ENCODE measurements around the gene TADA3.
A peak's percentile ranks its signal among the peaks of the same experiment; 100 is the strongest.
"Not testable (repeated sequence)": the region's sequence is repeated elsewhere in the genome, so short reads cannot be mapped to it uniquely, and the experiment has no call there.

Gene TADA3

DNA sequence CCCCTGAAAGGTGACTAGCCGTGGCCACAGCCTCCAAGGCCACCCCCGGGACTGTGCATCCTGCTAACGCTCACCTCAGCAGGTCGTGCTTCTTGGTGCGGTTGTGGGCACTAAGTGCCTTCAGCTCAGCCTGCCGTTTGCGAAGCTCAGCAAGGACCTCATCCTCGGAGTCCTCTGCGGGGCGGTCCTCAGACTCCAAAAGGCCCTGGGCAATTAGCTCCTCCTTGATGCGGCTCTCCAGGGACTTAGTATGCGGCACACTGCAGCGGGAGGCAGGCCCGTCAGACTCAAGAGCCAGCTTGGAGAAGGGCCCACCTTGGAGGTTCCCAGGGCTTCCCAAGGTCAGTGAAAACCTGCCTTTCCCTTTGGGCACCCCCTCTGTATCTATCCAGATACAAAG, 8.3 kb downstream of the TADA3 start:
- DNase-seq (ENCODE audit: low spot score) = no peak

DNA sequence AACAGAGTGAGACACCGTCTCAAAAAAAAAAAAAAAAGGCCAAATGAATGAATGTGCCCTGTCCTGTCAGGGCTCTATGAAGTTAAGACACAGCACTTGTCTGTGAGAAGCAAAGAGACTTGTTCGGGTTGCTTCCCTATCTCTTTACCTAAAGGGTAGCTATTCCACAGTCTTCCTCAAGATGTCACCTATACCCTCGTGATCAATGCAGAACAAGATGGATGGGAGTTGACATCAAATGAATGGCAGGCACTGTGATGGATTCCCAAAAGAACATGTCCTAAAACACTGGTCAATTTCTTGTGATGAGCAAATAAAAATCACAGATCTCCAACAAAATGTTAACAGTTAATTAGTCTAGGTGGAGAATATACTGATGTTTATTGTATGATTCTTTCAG, 9.5 kb downstream of the TADA3 start:
- no peak for DNase-seq (ENCODE audit: low spot score)

DNA sequence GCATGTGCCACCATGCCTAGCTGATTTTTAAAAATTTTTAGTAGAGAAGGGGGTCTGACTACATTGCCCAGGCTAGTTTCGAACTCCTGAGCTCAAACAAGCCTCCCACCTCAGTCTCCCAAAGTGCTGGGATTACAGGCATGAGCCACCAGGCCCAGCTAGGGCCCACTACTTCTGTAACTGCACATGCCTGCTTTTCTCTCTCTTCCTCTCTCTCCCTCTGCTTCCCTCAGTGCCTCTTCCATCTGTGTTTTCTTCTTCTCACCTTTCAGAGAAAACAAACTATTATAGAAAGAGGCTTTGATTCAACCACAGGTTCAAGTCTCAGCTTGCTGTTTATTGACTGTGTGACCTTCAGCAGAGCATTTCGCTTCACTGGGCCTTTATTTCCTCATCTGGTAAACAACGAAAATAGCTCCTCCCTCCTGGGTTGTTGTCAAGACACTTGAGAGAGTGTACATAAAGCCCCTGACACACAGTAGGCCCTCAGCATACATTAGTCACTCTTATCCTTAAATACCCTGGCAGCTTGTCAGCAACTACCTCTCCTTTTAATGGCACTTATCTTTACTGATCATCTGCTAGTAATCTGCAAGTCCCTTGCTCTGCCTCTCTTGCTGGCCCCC, 10.2 kb downstream of the TADA3 start:
- no peak for DNase-seq (ENCODE audit: low spot score)

DNA sequence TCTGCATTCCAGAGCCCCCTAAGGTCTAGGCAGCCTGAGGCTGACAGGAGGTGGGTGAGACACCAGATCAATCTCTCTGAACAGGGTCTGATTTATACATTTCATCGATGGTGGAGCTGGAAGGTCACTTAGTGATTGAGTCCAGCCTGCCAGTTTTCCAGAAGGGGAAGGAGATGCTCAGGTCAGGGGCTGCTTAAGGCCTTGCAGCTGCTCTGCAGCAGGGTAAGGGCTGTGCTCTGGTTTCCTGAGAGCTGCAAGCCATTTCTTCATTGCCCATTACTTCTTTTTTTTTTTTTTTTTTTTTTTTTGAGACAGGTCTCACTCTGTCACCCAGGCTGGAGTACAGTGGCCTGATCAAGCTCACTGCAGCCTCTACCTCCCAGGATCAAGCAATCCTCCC, 10.7 kb downstream of the TADA3 start:
- no peak for DNase-seq (ENCODE audit: low spot score)

DNA sequence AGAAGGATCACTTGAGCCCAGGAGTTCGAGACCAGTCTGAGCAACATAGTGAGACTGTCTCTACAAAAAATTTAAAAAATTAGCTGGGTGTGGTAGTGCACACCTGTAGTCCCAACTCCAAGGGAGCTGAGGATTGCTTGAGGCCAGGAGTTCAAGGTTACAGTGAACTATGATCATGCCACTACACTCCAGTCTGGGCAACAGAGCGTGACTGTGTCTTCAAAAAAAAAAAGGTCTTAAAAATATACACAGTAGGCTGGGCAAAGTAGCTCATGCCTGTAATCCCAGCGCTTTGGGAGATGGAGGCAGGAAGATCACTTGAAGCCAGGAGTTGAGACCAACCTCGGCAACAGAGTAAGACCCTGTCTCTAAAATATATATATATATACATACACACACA, 11.4 kb downstream of the TADA3 start:
- no peak for DNase-seq (ENCODE audit: low spot score)

DNA sequence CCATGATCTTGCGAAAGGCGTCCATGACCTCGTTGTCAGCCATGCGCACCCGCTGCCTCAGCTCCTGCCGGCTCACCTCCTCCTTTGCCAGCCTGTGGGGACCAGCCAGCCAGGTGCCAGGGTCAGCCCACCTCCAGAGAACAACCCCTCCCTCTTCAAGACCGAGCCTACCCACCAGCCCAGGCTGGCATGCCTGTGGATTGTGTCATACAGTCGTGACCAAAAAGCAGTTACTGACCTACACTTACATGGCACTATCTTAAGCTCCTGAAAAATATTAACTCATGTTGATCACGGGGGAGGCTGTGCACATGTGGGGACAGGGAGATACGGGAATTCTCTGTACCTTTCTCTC, 11.8 kb downstream of the TADA3 start:
- DNase-seq (ENCODE audit: low spot score) = no peak

DNA sequence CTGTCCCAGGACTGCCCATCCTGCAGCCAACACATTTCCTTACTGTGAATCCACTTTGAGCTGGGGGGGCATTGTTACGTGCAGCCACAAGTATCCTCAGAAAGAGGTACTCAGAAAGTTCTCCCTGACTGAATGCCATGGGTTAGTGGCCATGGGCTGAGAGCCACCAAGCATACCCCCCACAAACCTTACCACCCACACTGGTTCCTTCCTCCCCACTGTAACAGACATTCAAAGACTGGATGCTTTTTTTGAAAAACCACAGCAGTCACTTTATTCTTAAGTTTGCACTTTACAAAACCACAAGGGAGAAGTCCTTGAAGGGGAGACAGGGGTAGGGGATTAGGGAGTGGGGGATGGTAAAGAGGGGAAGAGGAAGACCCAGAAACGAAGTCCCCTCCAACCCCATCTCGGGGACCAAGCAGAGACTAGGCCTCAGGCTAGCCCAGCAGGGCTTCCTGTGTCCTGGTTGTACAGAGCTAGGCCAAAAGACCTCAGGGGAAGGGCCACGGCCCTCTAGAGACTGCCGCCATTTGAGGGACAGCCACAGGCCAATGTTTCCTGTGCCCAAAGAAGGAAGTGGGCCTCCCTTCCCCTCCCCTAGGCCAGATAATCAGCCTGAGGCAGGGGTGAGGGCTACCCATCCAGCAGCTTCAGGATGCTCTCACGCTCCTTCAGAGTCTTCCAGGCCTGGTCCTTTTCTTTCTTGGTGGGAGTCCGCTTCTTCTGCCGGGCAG, 12.4 kb downstream of the TADA3 start:
- DNase-seq (ENCODE audit: low spot score) = no peak

DNA sequence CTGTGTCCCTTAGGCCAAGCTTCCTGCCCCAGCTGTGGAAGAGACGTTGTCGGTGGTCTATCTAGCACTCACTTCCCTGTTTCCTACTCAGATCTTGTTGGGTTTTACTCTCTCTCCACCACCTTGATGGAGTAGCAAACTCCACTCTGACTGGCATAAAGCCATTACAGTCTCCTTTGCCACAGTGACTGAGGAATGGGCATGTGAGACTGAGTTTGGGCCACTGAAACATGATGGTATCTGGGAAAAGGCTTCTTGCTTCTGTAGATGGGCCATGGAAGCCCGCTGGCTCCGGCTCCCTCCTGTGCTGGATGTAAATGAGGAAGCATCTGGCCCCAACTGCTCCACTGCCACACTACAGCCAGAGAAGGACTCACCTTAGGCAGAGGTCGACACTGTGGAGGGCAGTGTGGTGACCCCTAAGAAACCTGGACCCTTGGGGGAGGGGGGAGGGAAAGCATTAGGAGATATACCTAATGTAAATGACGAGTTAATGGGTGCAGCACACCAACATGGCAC, 13.1 kb downstream of the TADA3 start:
- no peak for DNase-seq (ENCODE audit: low spot score)

DNA sequence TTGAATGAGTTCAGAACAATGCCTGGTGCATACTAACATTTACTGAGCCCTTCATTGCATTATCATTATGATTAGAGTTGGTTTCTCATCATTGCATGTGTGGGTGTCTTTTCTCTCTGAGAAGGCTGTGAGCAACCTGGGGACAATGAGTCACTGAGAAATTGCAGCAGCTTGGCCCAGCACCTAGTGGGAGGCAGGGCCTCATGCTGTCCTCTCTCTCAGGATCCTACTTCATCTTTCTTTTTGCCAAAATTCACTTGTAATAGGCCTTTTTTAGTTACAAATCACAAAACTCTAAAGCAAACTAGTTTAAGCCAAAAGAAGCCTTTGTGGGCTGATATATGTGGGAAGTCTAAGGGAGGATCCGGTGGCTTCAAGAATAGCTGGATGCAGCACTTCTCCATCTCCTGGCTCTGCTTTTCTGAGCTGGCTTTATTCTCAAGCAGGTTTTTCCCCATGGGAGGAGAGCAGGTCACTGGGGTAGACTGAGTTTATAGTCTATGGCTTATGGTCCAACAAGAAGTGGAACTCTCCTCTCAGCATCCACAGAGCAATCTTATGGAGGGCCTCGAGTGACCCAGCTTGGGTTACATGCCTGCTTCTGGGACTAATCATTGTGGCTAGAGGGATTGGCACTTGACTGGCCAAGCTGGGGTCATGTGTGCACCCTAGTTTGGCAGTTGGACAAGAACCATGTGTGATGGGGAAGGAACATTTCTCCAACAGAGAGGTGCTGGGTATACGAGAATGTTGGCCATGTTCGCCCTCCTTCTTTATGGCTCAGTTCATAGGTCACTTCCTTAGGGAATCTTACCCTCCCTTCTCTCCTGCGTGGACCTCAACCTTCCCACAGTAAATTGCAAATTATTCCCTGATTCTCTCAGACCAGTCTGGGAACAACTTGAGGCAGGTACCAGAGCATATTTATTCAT, 13.9 kb downstream of the TADA3 start:
- DNase-seq (ENCODE audit: low spot score) = peak; percentile 81

DNA sequence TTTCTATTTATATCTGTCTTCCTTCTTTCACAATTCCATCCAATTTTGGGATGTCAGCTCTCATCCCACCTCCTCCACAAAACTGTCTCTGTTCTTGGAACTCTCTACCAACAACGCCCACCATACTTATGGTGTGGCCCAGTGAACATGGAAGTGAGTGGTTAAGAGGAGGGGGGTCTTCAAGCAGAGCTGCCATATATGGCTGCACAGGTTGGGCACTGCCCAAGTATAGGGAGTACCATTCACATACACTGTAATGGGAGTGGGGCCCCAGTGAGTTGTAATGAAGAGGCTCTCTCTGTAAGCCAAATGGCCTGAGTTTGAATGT, 14.6 kb downstream of the TADA3 start:
- no peak for DNase-seq (ENCODE audit: low spot score)

DNA sequence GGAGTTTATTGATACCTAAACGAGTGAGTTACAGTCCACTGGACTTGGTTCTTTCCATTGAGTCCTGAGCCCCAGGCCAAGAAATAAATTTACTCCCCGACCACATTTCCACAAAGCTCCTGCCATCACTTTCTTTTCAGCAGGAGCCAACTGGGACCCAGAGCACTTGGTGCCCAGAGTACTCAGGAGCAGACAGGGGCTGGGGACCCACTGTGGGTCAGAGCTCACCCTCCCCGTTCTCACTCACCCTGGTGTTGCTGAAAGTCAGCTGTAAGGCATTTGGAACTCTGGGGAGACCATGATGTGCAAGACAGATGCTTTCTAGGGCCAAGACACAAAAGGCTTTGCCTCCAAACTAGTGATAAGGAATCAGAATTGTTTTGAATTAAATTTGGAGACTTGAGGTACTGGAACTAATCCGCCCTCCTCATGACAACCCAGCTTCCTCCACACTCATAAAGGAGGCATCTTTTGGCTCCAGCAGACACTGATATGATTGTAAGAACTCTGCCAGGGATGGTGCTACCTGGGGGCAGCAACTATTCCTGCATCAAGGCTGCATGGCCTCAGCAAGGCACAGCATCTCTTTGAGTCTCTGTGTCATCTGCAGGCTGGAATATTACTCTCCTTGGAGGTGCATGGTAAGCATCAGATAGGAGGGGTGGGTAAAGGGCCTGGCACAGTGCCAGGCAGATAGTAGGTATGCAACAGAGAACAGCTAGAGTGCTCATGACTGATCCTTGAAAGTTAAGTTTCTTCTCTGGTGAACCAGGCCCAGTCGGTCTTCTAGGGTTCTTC, 15.2 kb downstream of the TADA3 start:
- DNase-seq (ENCODE audit: low spot score) = no peak

DNA sequence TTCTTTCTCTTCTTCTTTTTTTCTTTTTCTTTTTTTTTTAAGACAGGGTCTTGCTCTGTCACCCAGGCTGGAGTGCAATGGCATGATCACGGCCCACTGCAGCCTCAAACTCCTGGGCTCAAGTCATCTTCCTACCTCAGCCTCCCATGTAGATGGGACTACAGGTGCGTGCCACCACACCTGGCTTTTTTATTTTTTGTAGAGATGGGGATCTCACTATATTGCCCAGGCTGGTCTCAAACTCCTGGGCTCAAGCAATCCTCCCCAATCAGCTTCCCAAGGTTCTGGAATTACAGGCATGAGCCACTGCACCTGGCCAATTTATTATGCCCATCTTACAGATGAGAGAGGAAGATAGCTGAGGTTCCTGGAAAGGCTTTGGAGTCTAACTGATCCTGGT, 21.3 kb downstream of the TADA3 start:
- DNase-seq (ENCODE audit: low spot score) = not testable (repeated sequence)

DNA sequence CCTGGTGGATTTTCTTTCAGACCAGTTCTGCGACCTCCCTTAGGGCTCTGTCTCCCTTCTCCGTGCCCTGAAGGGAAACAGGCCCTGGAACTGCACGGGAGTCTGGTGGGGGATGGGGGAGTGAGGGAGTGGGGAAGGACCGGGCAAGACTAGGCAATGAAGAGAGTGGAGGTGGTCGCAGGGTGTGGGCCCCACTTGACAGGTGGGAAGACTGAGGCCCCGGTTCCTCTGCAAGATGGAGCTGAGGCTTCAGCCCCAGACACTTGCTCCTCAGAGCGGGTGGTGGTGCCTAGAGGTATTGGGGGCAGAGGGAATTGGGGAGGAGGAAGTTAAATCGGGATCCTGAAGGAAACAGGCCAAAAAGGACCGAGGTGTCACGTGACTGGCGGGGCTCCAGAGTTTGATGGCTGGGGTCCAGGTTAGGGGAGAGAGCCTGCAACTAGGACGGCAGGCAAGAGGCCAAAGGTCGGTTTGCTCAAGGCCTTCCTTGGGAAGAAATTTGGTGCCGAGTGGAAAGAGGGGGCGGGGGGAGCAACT, 21.9 kb downstream of the TADA3 start:
- DNase-seq (ENCODE audit: low spot score) = peak; percentile 36

DNA sequence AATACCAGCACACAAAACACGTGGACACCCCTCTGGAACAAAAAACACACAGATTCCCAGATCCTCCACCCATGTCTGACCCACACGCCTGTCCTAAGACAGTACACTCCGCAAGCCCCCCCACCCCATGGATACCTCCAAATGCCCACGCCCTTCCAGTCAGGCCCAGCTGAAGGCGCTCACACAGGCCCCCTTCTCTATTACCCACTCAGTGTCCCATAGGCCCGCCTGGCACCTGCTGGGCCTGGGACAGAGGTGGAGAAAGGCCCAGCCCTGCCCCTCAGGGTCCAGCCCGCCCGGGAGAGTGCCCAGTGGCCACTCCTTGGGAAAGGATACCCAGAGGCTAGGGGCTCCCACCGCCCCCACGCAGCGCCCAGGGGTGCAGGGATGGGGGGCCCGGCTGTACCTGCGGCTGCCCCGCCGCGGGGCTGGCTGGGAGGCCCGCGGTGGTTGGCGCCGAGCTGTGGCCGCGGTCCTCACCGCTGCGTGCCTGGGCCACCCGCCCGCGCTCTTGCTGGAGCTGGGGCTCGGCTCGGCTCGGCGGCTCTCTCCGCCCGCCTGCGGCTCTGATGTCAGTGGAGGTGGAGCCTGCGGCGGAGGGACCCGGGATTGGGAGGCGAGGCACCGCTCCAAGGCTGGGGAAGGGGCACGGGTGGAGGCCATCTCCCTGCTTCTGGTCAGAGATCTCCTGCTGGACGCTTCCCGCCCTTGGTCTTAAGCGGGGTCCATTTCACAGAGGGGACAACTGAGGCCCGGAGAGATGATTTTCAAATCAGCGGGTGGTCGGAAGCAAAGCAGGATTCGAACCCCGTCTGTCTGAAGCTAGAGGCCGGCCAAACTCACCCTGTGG, 22.6 kb downstream of the TADA3 start, which contains the start of gene CAMK1:
TSS of gene CAMK1 (minus strand) at position 522 of the 850 bp plus-strand sequence. CDS start 2,198 bp downstream, outside the sequence.
- DNase-seq (ENCODE audit: low spot score) = peak; percentile 95

DNA sequence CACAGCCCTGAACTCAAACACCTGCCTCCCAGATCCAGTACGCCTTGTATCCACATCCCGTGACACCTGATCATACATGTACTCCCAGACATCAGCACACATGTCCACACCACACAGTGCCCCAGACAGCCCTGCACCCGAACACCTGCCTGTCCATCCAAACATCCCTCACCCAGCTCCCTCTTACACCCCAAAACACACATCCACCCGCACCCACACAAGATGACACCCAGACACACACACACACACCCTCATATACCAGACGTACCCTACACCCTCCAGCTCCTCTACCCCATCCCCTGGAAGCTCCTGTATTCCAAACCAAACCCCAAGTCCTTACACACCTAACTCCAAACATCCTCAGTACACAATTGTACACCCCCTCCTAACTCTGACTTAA, 23.3 kb downstream of the TADA3 start:
- no peak for DNase-seq (ENCODE audit: low spot score)

DNA sequence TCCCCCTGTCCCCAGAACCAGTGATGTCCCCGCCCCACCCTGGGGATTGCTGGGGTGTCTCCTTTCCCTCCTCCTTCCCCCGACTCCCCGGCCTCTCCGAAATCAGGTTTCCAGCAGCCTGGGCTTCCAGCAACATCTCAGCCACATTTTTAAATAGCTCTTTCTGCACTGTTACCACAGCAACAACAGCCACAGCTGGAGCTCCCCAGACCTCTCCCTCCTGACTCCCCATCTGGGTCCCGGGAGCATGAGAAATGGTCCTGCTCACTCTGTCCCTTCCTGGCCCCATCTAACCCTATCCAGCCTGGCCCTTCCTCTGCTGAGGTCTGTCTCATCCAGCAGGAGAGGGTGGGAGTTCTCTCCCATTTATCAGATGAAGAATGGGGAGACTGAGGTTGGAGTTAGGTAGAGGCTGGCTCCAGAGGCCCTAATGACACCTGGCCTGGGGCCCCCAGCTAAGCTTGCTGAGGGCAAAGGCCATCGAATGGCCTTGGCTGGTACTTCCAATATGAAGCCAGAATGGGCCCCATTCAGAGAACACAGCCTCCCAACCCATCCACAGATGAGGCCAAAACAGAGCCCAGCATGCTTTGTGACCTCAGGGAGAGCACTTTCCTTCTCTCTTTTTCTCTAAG, 24.0 kb downstream of the TADA3 start:
- DNase-seq (ENCODE audit: low spot score) = no peak

DNA sequence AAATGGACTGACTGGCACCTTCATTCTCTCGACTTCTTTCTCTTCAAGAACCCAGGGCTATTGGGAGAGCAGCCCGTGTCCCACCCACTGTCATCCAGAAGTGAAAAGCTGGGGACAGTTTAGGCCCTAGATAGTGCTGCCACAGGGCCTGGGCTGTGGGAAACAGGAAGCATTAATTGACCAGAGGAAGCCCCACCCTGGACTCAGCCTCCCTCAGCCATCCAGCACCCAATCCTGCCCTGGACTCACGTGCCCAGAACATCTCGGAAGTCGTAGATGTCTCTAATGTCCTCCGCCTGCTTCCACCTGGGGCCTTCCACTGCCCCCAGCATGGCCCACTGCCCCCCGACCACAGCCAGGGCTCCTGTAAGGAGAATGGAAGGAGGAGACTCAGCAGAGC, 24.9 kb downstream of the TADA3 start:
- DNase-seq (ENCODE audit: low spot score) = no peak

DNA sequence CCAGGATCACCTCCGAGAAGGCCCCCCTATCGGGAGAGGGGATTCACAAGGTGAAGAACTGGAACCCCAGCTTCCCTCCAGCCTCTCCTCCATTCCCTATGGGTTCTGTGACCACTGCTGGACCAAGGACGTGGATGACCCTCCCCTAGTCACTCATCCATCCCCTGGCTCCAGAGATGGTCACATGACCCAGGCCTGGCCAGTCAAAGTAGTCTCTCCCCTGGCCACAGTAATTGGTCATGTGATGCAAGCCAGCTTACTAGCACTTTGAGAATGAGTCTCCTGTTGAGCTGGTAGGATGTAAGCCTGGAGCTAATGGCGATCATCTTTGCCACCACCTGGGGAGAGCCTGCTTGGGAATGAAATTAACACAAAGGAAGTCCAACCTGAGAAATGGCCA, 26.4 kb downstream of the TADA3 start:
- no peak for DNase-seq (ENCODE audit: low spot score)

DNA sequence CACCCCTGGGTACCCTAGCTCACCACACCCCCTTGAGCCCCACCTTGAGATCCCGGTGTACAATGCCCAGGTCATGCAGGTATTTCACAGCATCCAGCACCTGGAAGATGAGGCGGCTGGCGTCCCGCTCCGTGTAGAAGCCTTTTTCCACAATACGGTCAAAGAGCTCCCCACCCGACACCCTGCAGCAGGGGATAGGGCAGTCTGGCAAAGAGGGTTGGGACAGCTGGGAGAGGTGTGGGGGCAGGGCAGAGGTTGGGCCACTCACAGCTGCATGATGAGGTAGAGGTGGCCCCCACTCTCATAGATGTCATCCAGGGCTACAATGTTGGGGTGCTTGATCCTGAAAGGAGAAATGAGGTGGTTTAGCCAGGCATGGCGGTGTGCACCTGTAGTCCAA, 29.4 kb downstream of the TADA3 start:
- DNase-seq (ENCODE audit: low spot score) = no peak

DNA sequence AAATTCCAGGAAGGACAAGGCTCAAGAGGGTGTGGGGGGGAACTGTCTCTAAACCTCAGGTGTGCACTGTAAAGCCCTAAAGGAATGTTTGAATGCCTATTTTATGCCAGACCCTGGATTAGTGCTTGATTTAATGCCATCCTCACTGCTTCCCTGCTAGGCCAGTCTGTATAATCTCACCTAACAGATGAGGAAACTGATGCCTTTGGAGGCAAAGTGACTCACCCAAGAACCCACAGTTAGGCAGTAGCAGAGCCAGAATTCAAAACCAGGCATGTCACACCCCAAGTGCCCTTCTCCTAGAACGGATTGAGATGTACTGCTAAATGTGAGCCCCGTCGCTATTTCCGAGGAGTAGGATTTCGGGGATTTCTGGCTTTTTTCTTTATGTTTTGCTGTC, 30.4 kb downstream of the TADA3 start:
- no peak for DNase-seq (ENCODE audit: low spot score)
